Smooth muscle cell (in vitro differentiated cells): Measurements from ENCODE around the gene CDH18. TPM values are rescaled to one million over a fixed set of nuclear protein-coding genes. Genes with fewer than 3 reads are reported as not detected.

ENCODE experiments used
- DNase-seq: peaks from one replicate; lab custom pipeline; 2025; ENCODE audit not compliant: unreplicated experiment; lab: John Stamatoyannopoulos, UW
- H2AFZ ChIP-seq: fragments of 200-600 bp; sonication (generic); 2 replicates; pipeline ENCODE4 v1.6.0; 2016; ENCODE audit warnings: antibody characterized with exemption, low read depth, mild to moderate bottlenecking
- H3F3A ChIP-seq: fragments of 200-600 bp; sonication (generic); 2 replicates; pipeline ENCODE4 v1.6.0; 2017; ENCODE audit warnings: antibody characterized with exemption, low read depth
- H3K27ac ChIP-seq: fragments of 200-600 bp; sonication (generic); 2 replicates; pipeline ENCODE4 v1.5.1; 2016; ENCODE audit warnings: low read depth, mild to moderate bottlenecking
- H3K27me3 ChIP-seq: fragments of 200-600 bp; sonication (generic); 2 replicates; pipeline ENCODE4 v1.6.1; 2016; ENCODE audit warnings: low read depth, mild to moderate bottlenecking
- H3K36me3 ChIP-seq: fragments of 200-600 bp; sonication (generic); 2 replicates; pipeline ENCODE4 v1.5.1; 2016; ENCODE audit warnings: low read depth
- H3K4me1 ChIP-seq: fragments of 200-600 bp; sonication (generic); 2 replicates; pipeline ENCODE4 v1.5.1; 2016; ENCODE audit warnings: low read depth
- H3K4me2 ChIP-seq: fragments of 200-600 bp; sonication (generic); 2 replicates; pipeline ENCODE4 v1.6.0; 2016; ENCODE audit warnings: mild to moderate bottlenecking
- H3K4me3 ChIP-seq: fragments of 200-600 bp; sonication (generic); 2 replicates; pipeline ENCODE4 v1.5.1; 2016; ENCODE audit warnings: mild to moderate bottlenecking
- H3K79me2 ChIP-seq: fragments of 200-600 bp; sonication (generic); 2 replicates; pipeline ENCODE4 v1.6.0; 2016; ENCODE audit warnings: low read depth, mild to moderate bottlenecking
- H3K9ac ChIP-seq: fragments of 200-600 bp; sonication (generic); 2 replicates; pipeline ENCODE4 v1.6.0; 2016; ENCODE audit warnings: low read depth
- H3K9me3 ChIP-seq: fragments of 200-600 bp; sonication (generic); replicated peaks from 2 replicates; pipeline ENCODE4 v1.5.1; 2016; ENCODE audit warnings: low read depth
- H4K20me1 ChIP-seq: fragments of 200-600 bp; sonication (generic); 2 replicates; pipeline ENCODE4 v1.6.0; 2016; ENCODE audit warnings: low read depth
- CTCF ChIP-seq: fragments of 200-600 bp; sonication (generic); IDR thresholded peaks from 2 replicates; pipeline ENCODE4 v1.5.1; 2017; ENCODE audit warnings: borderline replicate concordance, mild to moderate bottlenecking, antibody characterized with exemption; ENCODE audit not compliant: insufficient read depth, poor library complexity, severe bottlenecking
- WGBS: methylation state at CpG from one replicate; pipeline ENCODE4 v1.1.7; 2016; ENCODE audit warnings: low lambda C conversion rate; 5-methylcytosine and 5-hydroxymethylcytosine counted together
- polyA plus RNA-seq: library from polyadenylated mRNA; unstranded; fragments of >200 nt; fragmentation: Nextera tagmentation; extraction: Ambion mirVana; gene quantifications from 2 replicates; pipeline ENCODE4 v1.2.1, GENCODE V29; 2016
- total RNA-seq: library from RNA; depleted of rRNA; stranded (reverse); fragments of >200 nt; gene quantifications from 2 replicates; pipeline ENCODE4 v1.2.3, GENCODE V29; 2014

Gene CDH18
- total and polyA plus RNA-seq, 2 experiments from 2014 or later, result 0.13 TPM; not detected in 1

DNA sequence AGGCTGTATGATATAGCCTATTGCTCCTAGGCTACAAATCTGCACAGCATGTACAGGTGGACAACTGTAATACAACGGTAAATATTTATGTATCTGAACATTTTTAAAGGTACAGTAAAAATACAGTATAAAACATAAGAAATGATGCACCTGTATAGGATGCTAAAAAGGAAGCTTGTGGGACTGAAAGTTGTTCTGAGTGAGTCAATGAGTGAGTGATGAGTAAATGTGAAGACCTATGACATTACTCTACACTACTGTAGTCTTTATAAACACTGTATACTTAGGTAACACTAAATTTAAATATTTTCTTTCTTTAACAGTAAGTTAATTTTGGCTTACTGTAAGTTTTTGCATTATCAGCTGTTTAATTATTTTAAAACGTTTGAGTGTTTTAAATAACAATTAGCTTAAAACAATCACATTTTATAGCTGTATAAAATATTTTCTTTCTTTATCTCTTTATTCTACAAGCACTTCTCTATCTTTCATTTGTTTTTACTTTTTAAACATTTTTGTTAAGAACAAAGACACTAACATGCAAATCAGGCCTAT lies 28.1 kb downstream of the CDH18 start:
- Histone ChIP-seq H3K36me3 (no peaks in the 10 kb centered on the region), H3K27ac (no peak overlapping the region), H3K9me3 (no peaks in the 10 kb centered on the region), H3K4me1 (no peaks in the 10 kb centered on the region), H3K9ac (no peak overlapping the region), H2AFZ (no peak overlapping the region), H3K27me3 (no peaks in the 10 kb centered on the region), H3K4me2 (no peak overlapping the region), H3K79me2 (no peaks in the 10 kb centered on the region), H3K4me3 (no peak overlapping the region), H3F3A (no peaks in the 10 kb centered on the region), H4K20me1 (no peaks in the 10 kb centered on the region)
- 67% methylated on average over 2 of the region's 2 CpGs for WGBS
- no peak for TF ChIP-seq CTCF
- no peak for DNase-seq

DNA sequence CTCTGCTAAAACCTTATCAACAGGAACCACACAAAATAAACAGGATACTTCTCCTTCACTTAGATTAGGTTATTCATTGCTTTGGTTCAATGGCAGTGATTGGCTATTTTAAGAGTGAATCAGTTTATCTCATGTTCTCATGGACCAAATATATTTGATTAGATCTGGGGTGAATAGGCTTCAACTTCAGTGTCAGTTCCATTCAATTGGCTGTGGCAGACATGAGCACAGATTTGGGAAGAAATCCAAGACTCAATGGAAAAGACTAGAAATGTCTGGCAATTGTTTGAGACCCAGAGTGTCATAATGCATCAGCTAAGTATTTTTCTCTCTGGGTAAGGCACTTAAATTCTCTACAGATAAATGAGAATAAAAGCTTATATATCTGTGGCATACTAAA lies 37.1 kb downstream of the CDH18 start:
- H2AFZ ChIP-seq, result no peak overlapping the region
- no peaks in the 10 kb centered on the region for H3K27me3 ChIP-seq
- no peak for DNase-seq
- H3K9me3 ChIP-seq, result no peaks in the 10 kb centered on the region
- H3K79me2 ChIP-seq, result no peaks in the 10 kb centered on the region
- H3F3A ChIP-seq, result no peaks in the 10 kb centered on the region
- H3K36me3 ChIP-seq, result no peaks in the 10 kb centered on the region
- H3K9ac ChIP-seq, result no peak overlapping the region
- no peaks in the 10 kb centered on the region for H4K20me1 ChIP-seq
- TF ChIP-seq CTCF, result no peak
- no peak overlapping the region for H3K27ac ChIP-seq
- H3K4me1 ChIP-seq, result no peaks in the 10 kb centered on the region
- no peak overlapping the region for H3K4me3 ChIP-seq
- no peak overlapping the region for H3K4me2 ChIP-seq

DNA sequence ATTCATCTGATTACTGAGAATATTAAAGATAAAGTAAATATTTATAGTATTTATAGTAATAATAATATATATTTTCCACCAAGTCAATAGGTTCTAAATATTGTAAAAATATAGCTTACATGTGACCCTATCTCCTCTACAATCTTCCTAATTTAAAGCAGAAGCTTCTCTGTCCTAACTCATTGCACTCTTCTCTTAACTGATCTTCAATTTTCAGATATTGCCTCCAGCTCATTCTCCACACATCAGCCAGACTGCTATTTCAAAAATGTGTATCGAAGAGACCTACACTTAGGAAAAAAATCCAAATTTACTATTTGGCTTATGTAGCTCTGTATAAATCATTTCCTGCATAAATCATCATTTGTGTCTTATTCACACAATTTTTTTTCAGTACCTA lies 47.8 kb downstream of the CDH18 start:
- Histone ChIP-seq H3K9me3 (no peaks in the 10 kb centered on the region), H3K27me3 (no peaks in the 10 kb centered on the region), H2AFZ (no peak overlapping the region), H4K20me1 (no peaks in the 10 kb centered on the region), H3K4me2 (no peak overlapping the region), H3F3A (no peaks in the 10 kb centered on the region), H3K9ac (no peak overlapping the region), H3K36me3 (no peaks in the 10 kb centered on the region), H3K4me3 (no peak overlapping the region), H3K79me2 (no peaks in the 10 kb centered on the region), H3K4me1 (no peaks in the 10 kb centered on the region), H3K27ac (no peak overlapping the region)
- no peak for TF ChIP-seq CTCF
- WGBS, result 89% methylated on average over 1 of the region's 1 CpG
- no peak for DNase-seq

DNA sequence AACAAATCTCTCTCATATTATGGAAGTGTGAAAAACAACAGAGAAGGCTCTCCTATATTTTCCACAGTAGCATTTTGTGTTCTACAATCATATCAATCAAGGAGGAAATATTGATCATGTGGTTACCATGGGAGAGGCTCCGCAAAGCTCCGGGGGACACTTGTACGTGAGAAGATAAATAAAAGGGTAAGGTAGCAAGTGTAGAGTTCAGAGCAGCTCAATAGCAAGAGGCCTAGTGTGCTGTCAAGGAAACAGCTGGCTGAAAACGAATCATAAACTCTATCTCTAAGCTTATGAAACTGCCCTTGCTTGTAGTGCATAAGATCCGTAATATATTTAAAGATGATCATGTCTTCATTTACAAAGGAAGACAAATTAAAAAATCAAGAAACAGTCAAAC lies 57.5 kb downstream of the CDH18 start:
- H3K4me2 ChIP-seq, result no peak overlapping the region

More for the DNA sequence above, 57.5 kb downstream of the CDH18 start:
- Histone ChIP-seq H3K9ac (no peak overlapping the region), H2AFZ (no peak overlapping the region), H3K27me3 (no peaks in the 10 kb centered on the region), H3K27ac (no peak overlapping the region), H3K36me3 (no peaks in the 10 kb centered on the region), H4K20me1 (no peaks in the 10 kb centered on the region), H3K4me1 (peaks cover 8% of the 10 kb centered on the region), H3K4me3 (no peak overlapping the region), H3F3A (no peaks in the 10 kb centered on the region), H3K79me2 (no peaks in the 10 kb centered on the region), H3K9me3 (no peaks in the 10 kb centered on the region)
- TF ChIP-seq CTCF, result no peak
- 85% methylated on average over 5 of the region's 5 CpGs for WGBS
- no peak for DNase-seq
